Measurements from ENCODE around the gene STOML1. TPM values are rescaled to one million over a fixed set of nuclear protein-coding genes. Genes with fewer than 3 reads are reported as not detected.

STOML1 gene
- 8.6 and 9.2 TPM in 2 replicates for total RNA-seq

GRCh38 chr15:73991726-73992593 lies at the start of gene STOML1:
STOML1 (minus strand) TSS chr15:73992295; CDS start chr15:73992223, 72 bp downstream.
- Mint-ChIP-seq H3K36me3 (ENCODE audit: low read depth) (peaks cover 11% of the 10 kb centered on the region), H3K4me1 (ENCODE audit: low read depth) (peaks cover 35% of the 10 kb centered on the region), H3K9me3 (no peaks in the 10 kb centered on the region), H3K27ac (peak within 1 kb of the TSS; percentile 85), H3K27me3 (ENCODE audit: low read depth) (no peaks in the 10 kb centered on the region), H3K4me3 (ENCODE audit: low read depth) (peak within 1 kb of the TSS; percentile 81)
- intact Hi-C loops (cut with micrococcal nuclease), result loop anchor here (10.0 kb wide), 2 partner anchors 473 to 793 kb away; partner anchors contain the start of genes CSK and UBL7
- DNase-seq (ENCODE audit: low spot score), result peak; percentile 93

- intact Hi-C loops (cut with micrococcal nuclease), result no loop called here
- Mint-ChIP-seq H3K27ac (no peak overlapping the region), H3K36me3 (ENCODE audit: low read depth) (peaks cover 18% of the 10 kb centered on the region), H3K4me1 (ENCODE audit: low read depth) (no peaks in the 10 kb centered on the region), H3K4me3 (ENCODE audit: low read depth) (no peak overlapping the region), H3K9me3 (no peaks in the 10 kb centered on the region), H3K27me3 (ENCODE audit: low read depth) (no peaks in the 10 kb centered on the region)
- no peak for DNase-seq (ENCODE audit: low spot score)
These were observed 49.2 kb upstream of the STOML1 start for GRCh38 chr15:74041311-74041756.

- H3K27ac Mint-ChIP-seq, result no peak overlapping the region
- peaks cover 27% of the 10 kb centered on the region for H3K36me3 Mint-ChIP-seq (ENCODE audit: low read depth)
- no peaks in the 10 kb centered on the region for H3K27me3 Mint-ChIP-seq (ENCODE audit: low read depth)
- DNase-seq (ENCODE audit: low spot score), result no peak
- no peaks in the 10 kb centered on the region for H3K4me1 Mint-ChIP-seq (ENCODE audit: low read depth)
- H3K9me3 Mint-ChIP-seq, result no peaks in the 10 kb centered on the region
- intact Hi-C loops (cut with micrococcal nuclease), result no loop called here
- H3K4me3 Mint-ChIP-seq (ENCODE audit: low read depth), result no peak overlapping the region
These were observed 48.2 kb upstream of the STOML1 start for GRCh38 chr15:74040109-74040850.

- peaks cover 32% of the 10 kb centered on the region for H3K36me3 Mint-ChIP-seq (ENCODE audit: low read depth)
- H3K9me3 Mint-ChIP-seq, result no peaks in the 10 kb centered on the region
- H3K4me3 Mint-ChIP-seq (ENCODE audit: low read depth), result no peak overlapping the region
- intact Hi-C loops (cut with micrococcal nuclease), result no loop called here
- DNase-seq (ENCODE audit: low spot score), result no peak
- H3K27me3 Mint-ChIP-seq (ENCODE audit: low read depth), result no peaks in the 10 kb centered on the region
- no peaks in the 10 kb centered on the region for H3K4me1 Mint-ChIP-seq (ENCODE audit: low read depth)
- H3K27ac Mint-ChIP-seq, result no peak overlapping the region
These were observed 47.5 kb upstream of the STOML1 start for GRCh38 chr15:74039656-74040010.

- Mint-ChIP-seq H3K4me1 (ENCODE audit: low read depth) (no peaks in the 10 kb centered on the region), H3K4me3 (ENCODE audit: low read depth) (no peak overlapping the region), H3K9me3 (no peaks in the 10 kb centered on the region), H3K27me3 (ENCODE audit: low read depth) (no peaks in the 10 kb centered on the region), H3K27ac (no peak overlapping the region), H3K36me3 (ENCODE audit: low read depth) (peaks cover 38% of the 10 kb centered on the region)
- DNase-seq (ENCODE audit: low spot score), result no peak
- intact Hi-C loops (cut with micrococcal nuclease), result no loop called here
These were observed 46.9 kb upstream of the STOML1 start for GRCh38 chr15:74038707-74039655.

GRCh38 chr15:74037171-74038117 lies 45.3 kb upstream of the STOML1 start:
- DNase-seq (ENCODE audit: low spot score), result no peak
- Mint-ChIP-seq H3K4me3 (ENCODE audit: low read depth) (no peak overlapping the region), H3K36me3 (ENCODE audit: low read depth) (peaks cover 46% of the 10 kb centered on the region), H3K9me3 (no peaks in the 10 kb centered on the region), H3K27me3 (ENCODE audit: low read depth) (no peaks in the 10 kb centered on the region), H3K4me1 (ENCODE audit: low read depth) (no peaks in the 10 kb centered on the region), H3K27ac (no peak overlapping the region)
- intact Hi-C loops (cut with micrococcal nuclease), result no loop called here

- peaks cover 54% of the 10 kb centered on the region for H3K36me3 Mint-ChIP-seq (ENCODE audit: low read depth)
- H3K27me3 Mint-ChIP-seq (ENCODE audit: low read depth), result no peaks in the 10 kb centered on the region
- H3K4me3 Mint-ChIP-seq (ENCODE audit: low read depth), result no peak overlapping the region
- no peaks in the 10 kb centered on the region for H3K9me3 Mint-ChIP-seq
- no peaks in the 10 kb centered on the region for H3K4me1 Mint-ChIP-seq (ENCODE audit: low read depth)
- intact Hi-C loops (cut with micrococcal nuclease), result no loop called here
- H3K27ac Mint-ChIP-seq, result no peak overlapping the region
- no peak for DNase-seq (ENCODE audit: low spot score)
These were observed 44.4 kb upstream of the STOML1 start for GRCh38 chr15:74036271-74037170.

- intact Hi-C loops (cut with micrococcal nuclease), result no loop called here
- H3K36me3 Mint-ChIP-seq (ENCODE audit: low read depth), result peaks cover 63% of the 10 kb centered on the region
- no peak for DNase-seq (ENCODE audit: low spot score)
- no peaks in the 10 kb centered on the region for H3K4me1 Mint-ChIP-seq (ENCODE audit: low read depth)
- no peak overlapping the region for H3K27ac Mint-ChIP-seq
- no peaks in the 10 kb centered on the region for H3K9me3 Mint-ChIP-seq
- no peaks in the 10 kb centered on the region for H3K27me3 Mint-ChIP-seq (ENCODE audit: low read depth)
- H3K4me3 Mint-ChIP-seq (ENCODE audit: low read depth), result no peak overlapping the region
These were observed 43.3 kb upstream of the STOML1 start for GRCh38 chr15:74035121-74036017.

GRCh38 chr15:74034206-74034755 lies 42.2 kb upstream of the STOML1 start:
- Mint-ChIP-seq H3K36me3 (ENCODE audit: low read depth) (peaks cover 67% of the 10 kb centered on the region), H3K27me3 (ENCODE audit: low read depth) (no peaks in the 10 kb centered on the region), H3K27ac (no peak overlapping the region), H3K4me3 (ENCODE audit: low read depth) (no peak overlapping the region), H3K4me1 (ENCODE audit: low read depth) (no peaks in the 10 kb centered on the region), H3K9me3 (no peaks in the 10 kb centered on the region)
- DNase-seq (ENCODE audit: low spot score), result no peak
- intact Hi-C loops (cut with micrococcal nuclease), result no loop called here

Measured in activated T-helper 2 cell treated with anti-CD3 and anti-CD28 coated beads, Interferon-gamma antibody, Interleukin-2, Interleukin-4, amounts not matched to agents 10 μg/mL and 5 μg/mL and 100 μg/mL, durations not matched to agents 14 hours and 24 hours and 36 hours (primary cell).